Mammary epithelial cell (primary cell): Measurements from ENCODE around the gene INPP5E.

Source experiments
- EZH2 ChIP-seq: IDR thresholded peaks from 2 replicates; pipeline ENCODE4 v1.6.1; 2012; ENCODE audit warnings: low read length, inconsistent platforms, borderline replicate concordance
- TF ChIP-seq, protein P1 (sequence below), 2 donors: IDR thresholded peaks in 1 of 2; conservative IDR thresholded peaks in 1 of 2; 2 replicates each; pipeline ENCODE4 v1.5.1; 2011 to 2012; ENCODE audit warnings: inconsistent platforms in 2 of 2, low read length in 2 of 2, mild to moderate bottlenecking in 2 of 2, control low read depth in 1 of 2, low read depth in 1 of 2; ENCODE audit not compliant: insufficient read depth in 1 of 2; ENCODE audit errors: extremely low read depth in 1 of 2

DNA sequence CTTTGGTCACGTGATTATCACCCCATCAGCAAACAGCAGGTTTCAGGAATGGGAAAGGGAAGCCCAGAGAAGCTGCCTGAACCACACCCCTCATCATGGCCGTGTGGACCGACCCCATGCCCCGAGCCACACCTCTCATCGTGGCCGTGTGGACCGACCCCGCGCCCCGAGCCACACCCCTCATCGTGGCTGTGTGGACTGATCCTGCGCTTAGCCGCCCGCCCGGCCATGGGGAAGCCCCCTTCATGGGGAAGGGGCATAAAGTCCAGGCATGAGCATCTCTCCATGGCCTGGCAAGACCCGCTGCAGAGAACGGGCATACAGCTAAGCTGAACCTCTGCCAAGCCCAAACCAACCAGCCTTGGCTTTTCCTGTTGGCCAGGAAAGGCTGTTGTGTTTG is 46.1 kb downstream of the INPP5E start:
- TF ChIP-seq, protein P1, sequence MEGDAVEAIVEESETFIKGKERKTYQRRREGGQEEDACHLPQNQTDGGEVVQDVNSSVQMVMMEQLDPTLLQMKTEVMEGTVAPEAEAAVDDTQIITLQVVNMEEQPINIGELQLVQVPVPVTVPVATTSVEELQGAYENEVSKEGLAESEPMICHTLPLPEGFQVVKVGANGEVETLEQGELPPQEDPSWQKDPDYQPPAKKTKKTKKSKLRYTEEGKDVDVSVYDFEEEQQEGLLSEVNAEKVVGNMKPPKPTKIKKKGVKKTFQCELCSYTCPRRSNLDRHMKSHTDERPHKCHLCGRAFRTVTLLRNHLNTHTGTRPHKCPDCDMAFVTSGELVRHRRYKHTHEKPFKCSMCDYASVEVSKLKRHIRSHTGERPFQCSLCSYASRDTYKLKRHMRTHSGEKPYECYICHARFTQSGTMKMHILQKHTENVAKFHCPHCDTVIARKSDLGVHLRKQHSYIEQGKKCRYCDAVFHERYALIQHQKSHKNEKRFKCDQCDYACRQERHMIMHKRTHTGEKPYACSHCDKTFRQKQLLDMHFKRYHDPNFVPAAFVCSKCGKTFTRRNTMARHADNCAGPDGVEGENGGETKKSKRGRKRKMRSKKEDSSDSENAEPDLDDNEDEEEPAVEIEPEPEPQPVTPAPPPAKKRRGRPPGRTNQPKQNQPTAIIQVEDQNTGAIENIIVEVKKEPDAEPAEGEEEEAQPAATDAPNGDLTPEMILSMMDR (conservative IDR thresholded peaks at IDR 0.05 in 1 of 2, IDR thresholded peaks at IDR 0.05 in 1 of 2; ENCODE audit: extremely low read depth in 1 of 2, insufficient read depth in 1 of 2, low read depth in 1 of 2, low read length in 2 of 2), result no peak
- TF ChIP-seq EZH2, result no peak
